H1 (cell line): ENCODE results near the gene CACNA1F.

Experiments
- ATF3 ChIP-seq: IDR thresholded peaks from 2 replicates; pipeline ENCODE4 v1.6.1; 2011; ENCODE audit warnings: low read depth, mild to moderate bottlenecking, low read length; ENCODE audit not compliant: insufficient read depth
- BRCA1 ChIP-seq: IDR thresholded peaks from 2 replicates; pipeline ENCODE4 v1.6.1; 2012; ENCODE audit warnings: low read depth, low read length, improper control_type of control experiment
- CTCF ChIP-seq, 3 experiments: IDR thresholded peaks; 1 replicate in 2 of 3; 2 replicates in 1 of 3; pipeline versions ENCODE4 v1.5.1 to v1.6.1; 2011; ENCODE audit warnings: low read length in 3 of 3, mild to moderate bottlenecking in 3 of 3, inconsistent platforms in 2 of 3, low read depth in 1 of 3, moderate library complexity in 1 of 3; ENCODE audit not compliant: insufficient read depth in 1 of 3; ENCODE audit errors: control extremely low read depth in 1 of 3
- JUN ChIP-seq: IDR thresholded peaks from 2 replicates; pipeline ENCODE4 v1.6.1; 2011; ENCODE audit warnings: low read depth, mild to moderate bottlenecking, improper control_type of control experiment, low read length
- MAFK ChIP-seq: IDR thresholded peaks from 2 replicates; pipeline ENCODE4 v1.6.1; 2012; ENCODE audit warnings: low read depth, mild to moderate bottlenecking, improper control_type of control experiment, low read length
- MAX ChIP-seq: IDR thresholded peaks from 2 replicates; pipeline ENCODE4 v1.6.1; 2012; ENCODE audit warnings: inconsistent platforms
- POLR2A ChIP-seq, 2 experiments: IDR thresholded peaks; 1 replicate in 1 of 2; 2 replicates in 1 of 2; pipeline ENCODE4 v1.6.1; 2011; ENCODE audit warnings: low read depth in 2 of 2, low read length in 2 of 2, mild to moderate bottlenecking in 2 of 2; ENCODE audit errors: control extremely low read depth in 1 of 2
- RBBP5 ChIP-seq: IDR thresholded peaks from 2 replicates; pipeline ENCODE4 v1.7.1; 2012; ENCODE audit warnings: low read depth, mild to moderate bottlenecking, inconsistent platforms, low read length, moderate library complexity, borderline replicate concordance
- TAF7 ChIP-seq: optimal IDR thresholded peaks from 2 replicates; pipeline ENCODE3; 2011; ENCODE audit warnings: low read depth, mild to moderate bottlenecking, inconsistent platforms, low read length, moderate library complexity, borderline replicate concordance
- YY1 ChIP-seq: IDR thresholded peaks from 2 replicates; pipeline ENCODE4 v1.6.1; 2011; ENCODE audit warnings: low read depth, mild to moderate bottlenecking, low read length

GRCh38 chrX:49161632-49162031 is 71.5 kb downstream of the CACNA1F start:
- TF ChIP-seq BRCA1, result no peak
- no peak for TF ChIP-seq CTCF (IDR thresholded peaks at IDR 0.05; ENCODE audit: control extremely low read depth in 1 of 3, insufficient read depth in 1 of 3, low read depth in 1 of 3, low read length in 3 of 3)
- TF ChIP-seq MAX, result no peak
- TF ChIP-seq TAF7, result no peak
- no peak for TF ChIP-seq POLR2A (IDR thresholded peaks at IDR 0.05; ENCODE audit: control extremely low read depth in 1 of 2, low read depth in 2 of 2, low read length in 2 of 2)
- no peak for TF ChIP-seq ATF3
- no peak for TF ChIP-seq JUN
- TF ChIP-seq MAFK, result no peak
- no peak for TF ChIP-seq RBBP5
- no peak for TF ChIP-seq YY1
